ENCODE measurements around the gene E4F1.
"Not testable (repeated sequence)": the region's sequence is repeated elsewhere in the genome, so short reads cannot be mapped to it uniquely, and the experiment has no call there.

DNA sequence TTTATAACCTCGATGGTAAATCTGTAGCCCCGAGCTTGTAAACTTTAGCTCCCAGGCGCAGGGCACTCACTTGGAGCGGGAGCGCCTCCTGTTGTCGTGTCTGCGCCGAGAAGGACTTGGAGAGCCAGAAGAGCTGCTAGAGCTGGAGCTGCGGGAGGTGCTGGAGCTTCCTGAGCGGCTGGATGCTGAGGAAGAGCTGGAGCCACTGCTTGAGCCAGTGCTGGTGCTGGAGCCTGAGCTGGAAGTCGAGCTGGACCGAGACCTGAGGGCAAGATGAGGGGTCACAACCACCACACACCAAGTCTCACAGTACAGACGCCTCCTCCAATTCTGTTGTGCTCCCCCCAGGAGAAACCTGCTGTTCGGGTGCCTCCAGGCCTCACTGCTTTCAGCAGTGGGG, 39.6 kb downstream of the E4F1 start:
- TF ChIP-seq, protein P1, sequence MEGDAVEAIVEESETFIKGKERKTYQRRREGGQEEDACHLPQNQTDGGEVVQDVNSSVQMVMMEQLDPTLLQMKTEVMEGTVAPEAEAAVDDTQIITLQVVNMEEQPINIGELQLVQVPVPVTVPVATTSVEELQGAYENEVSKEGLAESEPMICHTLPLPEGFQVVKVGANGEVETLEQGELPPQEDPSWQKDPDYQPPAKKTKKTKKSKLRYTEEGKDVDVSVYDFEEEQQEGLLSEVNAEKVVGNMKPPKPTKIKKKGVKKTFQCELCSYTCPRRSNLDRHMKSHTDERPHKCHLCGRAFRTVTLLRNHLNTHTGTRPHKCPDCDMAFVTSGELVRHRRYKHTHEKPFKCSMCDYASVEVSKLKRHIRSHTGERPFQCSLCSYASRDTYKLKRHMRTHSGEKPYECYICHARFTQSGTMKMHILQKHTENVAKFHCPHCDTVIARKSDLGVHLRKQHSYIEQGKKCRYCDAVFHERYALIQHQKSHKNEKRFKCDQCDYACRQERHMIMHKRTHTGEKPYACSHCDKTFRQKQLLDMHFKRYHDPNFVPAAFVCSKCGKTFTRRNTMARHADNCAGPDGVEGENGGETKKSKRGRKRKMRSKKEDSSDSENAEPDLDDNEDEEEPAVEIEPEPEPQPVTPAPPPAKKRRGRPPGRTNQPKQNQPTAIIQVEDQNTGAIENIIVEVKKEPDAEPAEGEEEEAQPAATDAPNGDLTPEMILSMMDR (conservative IDR thresholded peaks at IDR 0.05 in 1 of 2, IDR thresholded peaks at IDR 0.05 in 1 of 2; ENCODE audit: low read depth in 1 of 2, low read length in 2 of 2): not testable (repeated sequence)
- TF ChIP-seq EZH2 (IDR thresholded peaks at IDR 0.05; ENCODE audit: low read length, missing control alignments): not testable (repeated sequence)

Measured in fibroblast of lung (primary cell).